Activated naive CD8-positive, alpha-beta T cell (primary cell): ENCODE results near the gene BEAN1.
A peak's percentile ranks its signal among the peaks of the same experiment; 100 is the strongest.

ENCODE experiments used
- H3K27ac Mint-ChIP-seq: one replicate; pipeline ENCODE4 v1.8.0; 2021; ENCODE audit warnings: mixed read lengths
- H3K27me3 Mint-ChIP-seq: one replicate; pipeline ENCODE4 v1.8.0; 2021; ENCODE audit warnings: mixed read lengths
- H3K36me3 Mint-ChIP-seq: one replicate; pipeline ENCODE4 v1.8.0; 2021; ENCODE audit warnings: mixed read lengths
- H3K4me1 Mint-ChIP-seq: one replicate; pipeline ENCODE4 v1.8.0; 2021; ENCODE audit warnings: low read depth, mixed read lengths
- H3K4me3 Mint-ChIP-seq: one replicate; pipeline ENCODE4 v1.8.0; 2021; ENCODE audit warnings: mild to moderate bottlenecking, mixed read lengths
- H3K9me3 Mint-ChIP-seq: one replicate; pipeline ENCODE4 v1.8.0; 2021; ENCODE audit warnings: low read depth, mixed read lengths

BEAN1 gene, protein sequence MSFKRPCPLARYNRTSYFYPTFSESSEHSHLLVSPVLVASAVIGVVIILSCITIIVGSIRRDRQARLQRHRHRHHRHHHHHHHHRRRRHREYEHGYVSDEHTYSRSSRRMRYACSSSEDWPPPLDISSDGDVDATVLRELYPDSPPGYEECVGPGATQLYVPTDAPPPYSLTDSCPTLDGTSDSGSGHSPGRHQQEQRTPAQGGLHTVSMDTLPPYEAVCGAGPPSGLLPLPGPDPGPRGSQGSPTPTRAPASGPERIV

DNA sequence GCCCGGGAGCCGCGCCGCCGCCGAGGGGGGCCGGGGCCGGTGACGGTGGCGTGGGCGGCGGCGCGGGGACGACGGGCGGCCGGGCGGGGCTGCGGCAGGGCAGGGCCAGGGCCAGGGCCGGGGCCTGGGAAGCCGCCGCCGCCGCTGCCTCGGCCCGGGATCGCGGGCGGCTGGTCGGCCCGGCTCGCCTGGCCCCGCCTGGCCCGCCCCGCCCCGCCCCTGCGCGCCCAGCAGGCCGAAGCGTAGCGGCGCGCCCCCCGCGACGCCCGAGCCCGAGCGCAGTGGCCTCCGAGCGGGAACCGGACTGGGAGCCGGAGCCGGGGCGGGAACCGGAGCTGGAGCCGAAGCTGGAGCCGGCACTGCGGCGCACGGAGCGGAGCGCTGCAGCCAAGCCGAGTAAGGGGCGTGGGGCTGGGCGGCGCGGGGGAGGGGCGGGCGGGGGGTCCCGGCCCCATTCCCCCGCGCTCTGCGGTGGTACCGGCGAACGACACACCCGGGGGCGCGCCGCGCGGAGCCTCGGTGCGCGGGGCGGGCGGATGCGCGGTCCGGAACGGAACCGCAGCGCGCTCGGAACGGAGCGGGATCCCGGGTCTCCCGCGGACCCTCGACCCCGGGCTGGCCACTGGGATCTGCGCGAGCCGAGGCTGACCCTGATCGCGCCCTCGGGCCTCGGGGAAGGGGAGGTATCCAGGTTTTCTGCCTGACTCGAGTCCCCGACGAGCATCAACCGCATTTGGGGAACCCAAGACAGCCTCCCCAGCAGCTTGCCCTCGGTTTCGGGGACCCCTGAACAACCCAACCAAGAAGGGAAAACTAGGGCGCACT lies at the start of gene BEAN1:
BEAN1 (plus strand) TSS at position 260 of the 825 bp plus-strand sequence. CDS start 10,382 bp downstream, outside the sequence.
- H3K9me3 Mint-ChIP-seq: no peaks in the 10 kb centered on the region
- peaks cover 32% of the 10 kb centered on the region for H3K27me3 Mint-ChIP-seq
- H3K36me3 Mint-ChIP-seq: no peaks in the 10 kb centered on the region
- peak within 1 kb of the TSS; percentile 65 for H3K4me3 Mint-ChIP-seq
- H3K27ac Mint-ChIP-seq: no peak within 1 kb of the TSS
- H3K4me1 Mint-ChIP-seq: peaks cover 6% of the 10 kb centered on the region

DNA sequence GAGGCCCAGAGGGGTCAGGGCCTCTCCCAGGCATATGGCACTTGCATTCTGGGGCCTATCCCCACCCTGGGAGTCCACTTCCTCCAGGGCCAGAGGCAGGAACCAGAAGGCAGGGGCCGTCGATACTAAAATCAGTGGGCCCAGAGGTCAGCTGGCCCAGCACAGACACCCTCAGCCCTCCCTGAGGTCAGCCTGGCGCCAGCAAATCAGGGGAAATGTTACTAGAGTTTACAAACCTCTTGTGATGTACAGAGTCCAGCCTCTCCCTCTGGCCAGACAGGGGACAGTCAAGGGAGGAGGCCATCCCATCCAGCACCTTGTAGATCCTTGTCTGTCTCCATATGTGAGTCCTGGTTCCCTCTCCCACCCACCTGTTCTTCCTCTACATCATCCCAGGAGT lies 49.8 kb upstream of the BEAN1 start:
- no peaks in the 10 kb centered on the region for H3K27me3 Mint-ChIP-seq
- no peak overlapping the region for H3K4me3 Mint-ChIP-seq
- H3K27ac Mint-ChIP-seq: no peak overlapping the region
- H3K36me3 Mint-ChIP-seq: no peaks in the 10 kb centered on the region
- no peaks in the 10 kb centered on the region for H3K4me1 Mint-ChIP-seq
- no peaks in the 10 kb centered on the region for H3K9me3 Mint-ChIP-seq

DNA sequence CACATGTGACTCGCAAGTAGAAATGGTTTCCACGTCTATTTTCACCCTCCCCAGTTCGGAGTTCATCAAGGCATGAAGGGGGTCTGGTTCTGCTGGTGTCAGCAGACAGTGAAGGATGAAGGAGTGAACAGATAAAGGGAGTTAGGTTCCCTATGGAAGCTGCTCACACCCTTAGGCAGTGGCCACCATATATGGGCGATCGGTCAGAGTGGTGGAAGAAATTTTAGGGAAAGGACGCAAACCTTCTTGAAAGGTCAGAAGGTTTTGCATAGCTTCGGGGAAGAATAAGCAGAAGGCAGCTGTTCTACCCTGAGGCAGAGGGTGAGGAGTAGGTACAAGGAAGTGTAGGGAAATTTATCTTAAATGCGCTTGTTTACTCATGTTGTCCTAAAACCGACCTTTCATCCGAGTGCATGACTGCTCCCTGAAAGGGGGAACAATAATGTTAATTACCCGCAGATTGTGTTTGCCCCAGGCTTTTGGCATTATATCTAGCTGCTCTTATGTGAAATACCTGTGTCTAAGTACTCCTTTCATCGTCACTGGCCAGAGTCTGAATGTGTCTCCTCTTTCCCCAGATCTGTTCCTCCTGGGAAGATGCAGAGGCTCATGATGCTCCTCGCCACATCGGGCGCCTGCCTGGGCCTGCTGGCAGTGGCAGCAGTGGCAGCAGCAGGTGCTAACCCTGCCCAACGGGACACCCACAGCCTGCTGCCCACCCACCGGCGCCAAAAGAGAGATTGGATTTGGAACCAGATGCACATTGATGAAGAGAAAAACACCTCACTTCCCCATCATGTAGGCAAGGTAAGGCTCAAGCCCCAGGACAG lies 48.1 kb upstream of the BEAN1 start:
- no peaks in the 10 kb centered on the region for H3K27me3 Mint-ChIP-seq
- H3K36me3 Mint-ChIP-seq: no peaks in the 10 kb centered on the region
- H3K27ac Mint-ChIP-seq: no peak overlapping the region
- no peak overlapping the region for H3K4me3 Mint-ChIP-seq
- H3K4me1 Mint-ChIP-seq: no peaks in the 10 kb centered on the region
- H3K9me3 Mint-ChIP-seq: no peaks in the 10 kb centered on the region

- Mint-ChIP-seq H3K4me3 (no peak overlapping the region), H3K27ac (no peak overlapping the region), H3K27me3 (no peaks in the 10 kb centered on the region), H3K36me3 (no peaks in the 10 kb centered on the region), H3K4me1 (no peaks in the 10 kb centered on the region), H3K9me3 (no peaks in the 10 kb centered on the region)
Observed at GRCh38 chr16:66379571-66379941, 47.5 kb upstream of the BEAN1 start.

- Mint-ChIP-seq H3K9me3 (no peaks in the 10 kb centered on the region), H3K27ac (no peak overlapping the region), H3K27me3 (no peaks in the 10 kb centered on the region), H3K4me1 (no peaks in the 10 kb centered on the region), H3K4me3 (no peak overlapping the region), H3K36me3 (no peaks in the 10 kb centered on the region)
Observed at GRCh38 chr16:66380421-66380820, 46.7 kb upstream of the BEAN1 start.

DNA sequence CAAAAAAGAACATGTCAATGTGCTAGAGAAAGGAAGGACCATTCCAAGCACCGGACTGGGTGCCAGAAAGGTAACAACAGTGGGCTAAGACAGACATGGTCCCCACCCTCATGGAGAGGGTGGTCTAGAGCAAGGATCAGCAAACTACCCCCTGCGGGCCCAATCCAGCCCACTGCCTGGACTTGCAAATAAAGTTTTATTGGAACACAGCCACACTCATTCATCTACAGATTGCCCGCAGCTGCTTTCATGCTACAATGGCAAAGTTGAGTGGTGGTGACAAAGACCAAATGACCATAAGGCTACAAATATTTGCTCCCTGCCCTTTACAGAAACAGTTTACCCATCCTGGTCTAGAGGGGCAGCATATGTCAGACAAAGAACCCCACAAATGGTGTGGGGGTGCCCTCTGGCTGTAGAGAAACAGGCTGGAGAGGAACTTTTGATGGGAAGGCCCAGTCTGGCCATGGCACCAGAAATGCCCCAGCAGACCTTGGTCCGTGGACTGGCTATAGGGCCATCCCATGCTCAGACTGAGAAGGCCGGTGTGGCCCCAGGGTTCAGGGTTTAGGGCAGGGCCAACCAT lies 45.4 kb upstream of the BEAN1 start:
- Mint-ChIP-seq H3K9me3 (no peaks in the 10 kb centered on the region), H3K27ac (no peak overlapping the region), H3K4me3 (no peak overlapping the region), H3K27me3 (no peaks in the 10 kb centered on the region), H3K36me3 (no peaks in the 10 kb centered on the region), H3K4me1 (no peaks in the 10 kb centered on the region)

DNA sequence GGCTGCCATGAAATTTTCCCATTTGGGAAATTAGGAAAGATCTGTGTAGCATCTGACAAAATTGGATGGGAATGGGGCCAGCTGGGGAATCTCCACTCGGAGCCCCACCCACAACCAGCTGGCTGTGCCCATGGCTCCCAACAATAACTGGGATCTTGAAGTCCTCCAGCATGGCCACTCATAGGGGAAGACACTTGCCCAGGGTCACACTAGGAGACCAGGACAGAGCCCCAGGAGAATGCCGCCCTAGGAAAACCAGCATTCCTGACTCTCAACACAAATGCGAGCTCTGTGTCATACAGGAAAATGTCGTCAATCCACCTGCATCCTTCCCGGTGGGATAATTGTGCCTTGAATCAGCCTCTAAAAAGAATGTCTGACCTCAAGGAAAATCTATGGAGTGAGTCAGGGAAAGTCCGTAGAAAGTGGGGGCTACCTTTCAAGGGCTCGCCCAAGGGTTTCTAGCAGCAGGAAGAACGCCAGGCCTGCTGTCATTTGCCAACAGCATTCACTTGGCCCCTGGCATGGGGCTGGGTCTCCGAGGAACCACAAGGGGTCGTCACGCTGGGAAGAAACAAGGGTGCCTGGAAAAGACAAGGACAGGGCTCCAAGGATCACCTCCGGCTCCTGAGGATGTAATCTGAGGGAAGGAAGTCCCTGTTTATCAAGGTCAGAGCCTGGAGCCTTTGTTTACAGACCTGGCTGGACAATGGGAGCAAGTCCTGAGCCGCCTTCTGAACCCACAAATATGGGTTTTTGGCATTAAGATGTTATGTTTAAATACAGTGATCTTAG lies 44.7 kb upstream of the BEAN1 start:
- H3K4me3 Mint-ChIP-seq: no peak overlapping the region
- no peaks in the 10 kb centered on the region for H3K36me3 Mint-ChIP-seq
- H3K9me3 Mint-ChIP-seq: no peaks in the 10 kb centered on the region
- no peak overlapping the region for H3K27ac Mint-ChIP-seq
- H3K27me3 Mint-ChIP-seq: no peaks in the 10 kb centered on the region
- no peaks in the 10 kb centered on the region for H3K4me1 Mint-ChIP-seq

- H3K27ac Mint-ChIP-seq: no peak overlapping the region
- no peaks in the 10 kb centered on the region for H3K36me3 Mint-ChIP-seq
- H3K9me3 Mint-ChIP-seq: no peaks in the 10 kb centered on the region
- H3K27me3 Mint-ChIP-seq: no peaks in the 10 kb centered on the region
- no peak overlapping the region for H3K4me3 Mint-ChIP-seq
- no peaks in the 10 kb centered on the region for H3K4me1 Mint-ChIP-seq
Observed at GRCh38 chr16:66382966-66383299, 44.2 kb upstream of the BEAN1 start.

GRCh38 chr16:66383551-66383950 lies 43.5 kb upstream of the BEAN1 start:
- no peaks in the 10 kb centered on the region for H3K36me3 Mint-ChIP-seq
- H3K27me3 Mint-ChIP-seq: no peaks in the 10 kb centered on the region
- no peaks in the 10 kb centered on the region for H3K9me3 Mint-ChIP-seq
- H3K27ac Mint-ChIP-seq: no peak overlapping the region
- H3K4me3 Mint-ChIP-seq: no peak overlapping the region
- no peaks in the 10 kb centered on the region for H3K4me1 Mint-ChIP-seq

DNA sequence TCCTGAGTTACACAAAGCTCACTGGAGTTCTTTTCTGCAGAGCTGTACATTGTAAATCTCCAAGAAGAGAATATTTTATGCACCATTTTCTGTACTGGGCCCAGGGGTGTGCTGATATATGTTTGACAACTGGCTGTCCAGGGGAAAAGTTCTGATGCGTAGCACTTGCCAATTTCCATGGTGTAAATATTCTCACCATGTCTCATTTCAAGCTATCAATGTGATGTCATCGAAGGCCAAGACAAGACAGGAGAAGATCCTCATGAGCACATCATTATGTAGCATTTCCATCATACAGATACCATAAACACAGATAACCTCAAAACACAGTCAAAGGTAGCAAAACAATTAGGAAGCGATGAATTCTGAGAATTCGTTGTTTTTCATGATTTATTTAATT lies 41.7 kb upstream of the BEAN1 start:
- no peaks in the 10 kb centered on the region for H3K36me3 Mint-ChIP-seq
- no peaks in the 10 kb centered on the region for H3K27me3 Mint-ChIP-seq
- H3K4me1 Mint-ChIP-seq: no peaks in the 10 kb centered on the region
- H3K27ac Mint-ChIP-seq: no peak overlapping the region
- no peaks in the 10 kb centered on the region for H3K9me3 Mint-ChIP-seq
- H3K4me3 Mint-ChIP-seq: no peak overlapping the region

DNA sequence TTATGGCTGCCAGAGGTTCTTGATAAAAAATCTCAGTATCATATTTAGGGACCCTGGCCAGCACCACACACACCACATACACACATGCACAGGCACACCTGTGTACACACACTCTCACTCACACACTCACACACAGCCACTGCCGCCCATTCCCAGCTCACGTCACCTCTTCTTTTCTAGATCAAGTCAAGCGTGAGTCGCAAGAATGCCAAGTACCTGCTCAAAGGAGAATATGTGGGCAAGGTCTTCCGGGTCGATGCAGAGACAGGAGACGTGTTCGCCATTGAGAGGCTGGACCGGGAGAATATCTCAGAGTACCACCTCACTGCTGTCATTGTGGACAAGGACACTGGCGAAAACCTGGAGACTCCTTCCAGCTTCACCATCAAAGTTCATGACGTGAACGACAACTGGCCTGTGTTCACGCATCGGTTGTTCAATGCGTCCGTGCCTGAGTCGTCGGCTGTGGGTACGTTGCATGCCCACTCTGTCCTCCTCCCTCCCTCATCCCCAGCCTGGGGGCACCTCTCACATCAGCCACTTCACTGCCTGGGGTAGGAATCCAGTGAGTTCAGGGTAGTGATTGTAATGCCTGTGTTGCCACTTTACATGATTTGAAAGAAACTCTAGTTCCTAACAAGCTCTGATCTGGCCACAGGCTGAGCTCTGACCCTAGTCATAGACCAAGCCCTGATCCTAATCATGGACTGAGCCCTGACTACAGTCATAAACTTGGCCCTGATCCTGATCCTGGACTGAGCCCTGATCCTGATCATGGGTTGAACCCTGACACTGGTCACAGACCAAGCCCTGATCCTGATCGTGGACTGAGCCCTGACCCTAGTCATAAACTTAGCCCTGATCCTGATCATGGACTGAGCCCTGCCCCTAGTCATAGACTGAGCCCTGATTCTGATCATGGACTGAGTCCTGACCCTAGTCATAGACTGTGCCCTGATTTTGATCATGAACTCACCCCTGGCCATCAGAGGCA lies 40.2 kb upstream of the BEAN1 start:
- Mint-ChIP-seq H3K27me3 (no peaks in the 10 kb centered on the region), H3K36me3 (no peaks in the 10 kb centered on the region), H3K9me3 (no peaks in the 10 kb centered on the region), H3K4me3 (no peak overlapping the region), H3K4me1 (no peaks in the 10 kb centered on the region), H3K27ac (no peak overlapping the region)

DNA sequence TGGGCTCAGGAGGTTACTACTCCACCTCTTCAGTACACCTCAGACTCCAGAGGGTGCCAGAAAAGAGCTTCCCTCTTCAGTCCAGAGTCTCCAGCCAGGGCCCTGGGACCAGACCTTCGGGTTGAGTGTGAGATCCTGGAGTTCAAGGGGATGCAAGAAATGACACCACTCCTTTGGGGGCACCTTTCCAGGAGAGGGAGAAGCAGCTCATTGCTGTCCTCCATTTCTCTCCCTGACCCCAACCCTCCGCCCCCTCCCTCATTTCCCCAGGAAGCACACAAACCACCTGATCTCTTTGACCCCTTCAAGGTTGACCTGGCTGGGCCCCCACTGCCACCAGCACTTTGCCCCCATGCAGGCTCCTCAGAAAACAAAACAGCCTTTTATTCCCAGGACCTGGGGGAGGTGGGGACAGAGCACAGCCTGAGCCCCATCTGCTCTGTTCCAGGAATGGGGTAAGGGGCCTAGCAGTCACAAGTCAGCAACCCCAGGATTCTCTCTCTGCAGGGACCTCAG lies 39.2 kb upstream of the BEAN1 start:
- Mint-ChIP-seq H3K4me3 (no peak overlapping the region), H3K27ac (no peak overlapping the region), H3K36me3 (no peaks in the 10 kb centered on the region), H3K9me3 (no peaks in the 10 kb centered on the region), H3K27me3 (no peaks in the 10 kb centered on the region), H3K4me1 (no peaks in the 10 kb centered on the region)

GRCh38 chr16:66388350-66389139 lies 38.5 kb upstream of the BEAN1 start:
- Mint-ChIP-seq H3K27ac (no peak overlapping the region), H3K36me3 (no peaks in the 10 kb centered on the region), H3K27me3 (no peaks in the 10 kb centered on the region), H3K4me3 (no peak overlapping the region), H3K4me1 (no peaks in the 10 kb centered on the region), H3K9me3 (no peaks in the 10 kb centered on the region)
